Breast epithelium (tissue), 4 donors: ENCODE measurements around the gene ALX4. TPM values are rescaled to one million over a fixed set of nuclear protein-coding genes. Genes with fewer than 3 reads are reported as not detected.

ENCODE experiments used
- DNase-seq, 2 donors: peaks; one replicate each; pipeline ENCODE4 v3.0.0-alpha.2; 2019; ENCODE audit warnings: low spot score in 2 of 2
- H3K27ac ChIP-seq, 2 donors: fragments of 200-600 bp; sonication (generic) in 1 of 2; one replicate each; pipeline ENCODE4 v1.5.1; 2016 to 2019; ENCODE audit warnings: mild to moderate bottlenecking in 1 of 2
- H3K27me3 ChIP-seq, 2 donors: fragments of 200-600 bp; sonication (generic) in 1 of 2; one replicate each; pipeline versions ENCODE4 v1.5.1 to v1.6.0; 2017 to 2019; ENCODE audit warnings: control low read depth in 1 of 2, mild to moderate bottlenecking in 1 of 2
- H3K36me3 ChIP-seq: fragments of 200-600 bp; one replicate; pipeline ENCODE4 v1.5.1; 2019
- H3K4me1 ChIP-seq, 2 donors: fragments of 200-600 bp; sonication (generic); one replicate each; pipeline ENCODE4 v1.5.1; 2016 to 2019; ENCODE audit warnings: control low read depth in 1 of 2
- H3K4me3 ChIP-seq, 3 donors: fragments of 200-600 bp; sonication (generic); 1 replicate in 2 of 3; 2 replicates in 1 of 3; pipeline ENCODE4 v1.5.1; 2016 to 2019; ENCODE audit warnings: mild to moderate bottlenecking in 3 of 3, moderate library complexity in 2 of 3
- H3K9me3 ChIP-seq, 2 donors: fragments of 200-600 bp; sonication (generic) in 1 of 2; one replicate each; pipeline ENCODE4 v1.5.1; 2016 to 2019; ENCODE audit warnings: control low read depth in 1 of 2
- POLR2A ChIP-seq: fragments of 450-650 bp; IDR thresholded peaks from one replicate; pipeline ENCODE4 v1.6.1; 2016; ENCODE audit warnings: antibody characterized with exemption, mild to moderate bottlenecking, moderate library complexity
- POLR2AphosphoS5 ChIP-seq, 3 donors: sonication (generic); formaldehyde crosslinking; IDR thresholded peaks; one replicate each; pipeline ENCODE4 v1.6.1; 2017; ENCODE audit warnings: antibody characterized with exemption in 3 of 3
- intact Hi-C: fragments of 100-400 bp; cut with DNase I; formaldehyde crosslinking; loops from one replicate; pipeline ENCODE4 v1.15.1; 2023; ENCODE audit warnings: low total_unique reads
- total RNA-seq, 3 donors: library from RNA; depleted of rRNA; stranded (reverse); fragments of >200 nt; gene quantifications; one replicate each; pipeline ENCODE4 v1.1.0, GENCODE V29; 2016
- TF ChIP-seq, protein P1 (sequence below), 3 donors: fragments of 450-650 bp; IDR thresholded peaks; one replicate each; pipeline ENCODE4 v1.5.1; 2016 to 2017; ENCODE audit warnings: antibody characterized with exemption in 3 of 3, mild to moderate bottlenecking in 3 of 3, moderate library complexity in 3 of 3

Gene ALX4
- total RNA-seq, 3 donors from 2014 or later: under 0.01 to 5.2 (median 1.9) TPM

DNA sequence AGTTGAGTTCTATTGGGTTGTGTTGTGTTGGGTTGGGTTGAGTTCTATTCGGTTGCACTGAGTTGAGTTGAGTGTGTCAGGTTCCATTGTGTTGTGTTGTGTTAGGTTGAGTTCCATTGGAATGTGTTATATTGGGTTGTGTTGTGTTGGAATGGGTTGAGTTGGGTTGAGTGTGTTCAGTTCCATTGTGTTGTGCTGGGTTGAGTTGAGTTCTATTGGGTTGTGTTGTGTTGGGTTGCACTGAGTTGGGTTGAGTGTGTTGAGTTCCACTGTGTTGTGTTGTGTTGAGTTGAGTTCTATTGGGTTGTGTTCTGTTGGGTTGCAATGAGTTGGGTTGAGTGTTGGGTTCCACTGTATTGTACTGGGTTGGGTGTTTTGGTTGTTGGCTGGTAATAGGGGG, 35.5 kb downstream of the ALX4 start:
- intact Hi-C loops: no loop called here
- Histone ChIP-seq H3K27me3 (no peaks in the 10 kb centered on the region), H3K4me3 (no peak overlapping the region), H3K9me3 (no peaks in the 10 kb centered on the region), H3K4me1 (no peaks in the 10 kb centered on the region), H3K27ac (no peak overlapping the region), H3K36me3 (no peaks in the 10 kb centered on the region)
- TF ChIP-seq POLR2AphosphoS5 (IDR thresholded peaks at IDR 0.05) (no peak), POLR2A (no peak)
- TF ChIP-seq, protein P1, sequence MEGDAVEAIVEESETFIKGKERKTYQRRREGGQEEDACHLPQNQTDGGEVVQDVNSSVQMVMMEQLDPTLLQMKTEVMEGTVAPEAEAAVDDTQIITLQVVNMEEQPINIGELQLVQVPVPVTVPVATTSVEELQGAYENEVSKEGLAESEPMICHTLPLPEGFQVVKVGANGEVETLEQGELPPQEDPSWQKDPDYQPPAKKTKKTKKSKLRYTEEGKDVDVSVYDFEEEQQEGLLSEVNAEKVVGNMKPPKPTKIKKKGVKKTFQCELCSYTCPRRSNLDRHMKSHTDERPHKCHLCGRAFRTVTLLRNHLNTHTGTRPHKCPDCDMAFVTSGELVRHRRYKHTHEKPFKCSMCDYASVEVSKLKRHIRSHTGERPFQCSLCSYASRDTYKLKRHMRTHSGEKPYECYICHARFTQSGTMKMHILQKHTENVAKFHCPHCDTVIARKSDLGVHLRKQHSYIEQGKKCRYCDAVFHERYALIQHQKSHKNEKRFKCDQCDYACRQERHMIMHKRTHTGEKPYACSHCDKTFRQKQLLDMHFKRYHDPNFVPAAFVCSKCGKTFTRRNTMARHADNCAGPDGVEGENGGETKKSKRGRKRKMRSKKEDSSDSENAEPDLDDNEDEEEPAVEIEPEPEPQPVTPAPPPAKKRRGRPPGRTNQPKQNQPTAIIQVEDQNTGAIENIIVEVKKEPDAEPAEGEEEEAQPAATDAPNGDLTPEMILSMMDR (IDR thresholded peaks at IDR 0.05): no peak
- no peak for DNase-seq

DNA sequence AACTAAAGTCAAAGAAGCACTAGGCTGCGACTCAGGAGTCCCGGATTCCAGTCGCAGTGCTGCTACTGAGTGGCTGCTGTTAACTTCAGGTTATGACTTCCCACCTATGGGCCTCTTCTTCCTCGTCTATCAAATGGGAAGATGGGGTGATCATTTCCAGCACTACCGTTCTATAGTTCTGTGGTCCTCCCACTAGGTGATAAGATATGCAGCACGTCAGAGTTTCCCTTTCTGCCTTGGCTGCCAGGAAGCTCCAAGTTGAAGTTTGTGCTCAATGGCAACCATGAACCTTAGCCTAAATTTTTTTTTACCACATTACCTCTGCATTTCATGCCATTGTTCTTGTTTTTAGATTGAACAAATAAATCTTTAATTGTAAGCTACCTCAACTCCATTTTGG, 38.7 kb downstream of the ALX4 start:
- DNase-seq: no peak
- no peaks in the 10 kb centered on the region for H3K9me3 ChIP-seq
- no peaks in the 10 kb centered on the region for H3K4me1 ChIP-seq
- intact Hi-C loops: no loop called here
- no peaks in the 10 kb centered on the region for H3K27me3 ChIP-seq
- TF ChIP-seq POLR2AphosphoS5 (IDR thresholded peaks at IDR 0.05) (no peak), POLR2A (no peak)
- TF ChIP-seq, protein P1 (IDR thresholded peaks at IDR 0.05): no peak
- H3K27ac ChIP-seq: peak overlapping the region in 1 of 2 donors; percentile 68
- no peaks in the 10 kb centered on the region for H3K36me3 ChIP-seq
- no peak overlapping the region for H3K4me3 ChIP-seq

DNA sequence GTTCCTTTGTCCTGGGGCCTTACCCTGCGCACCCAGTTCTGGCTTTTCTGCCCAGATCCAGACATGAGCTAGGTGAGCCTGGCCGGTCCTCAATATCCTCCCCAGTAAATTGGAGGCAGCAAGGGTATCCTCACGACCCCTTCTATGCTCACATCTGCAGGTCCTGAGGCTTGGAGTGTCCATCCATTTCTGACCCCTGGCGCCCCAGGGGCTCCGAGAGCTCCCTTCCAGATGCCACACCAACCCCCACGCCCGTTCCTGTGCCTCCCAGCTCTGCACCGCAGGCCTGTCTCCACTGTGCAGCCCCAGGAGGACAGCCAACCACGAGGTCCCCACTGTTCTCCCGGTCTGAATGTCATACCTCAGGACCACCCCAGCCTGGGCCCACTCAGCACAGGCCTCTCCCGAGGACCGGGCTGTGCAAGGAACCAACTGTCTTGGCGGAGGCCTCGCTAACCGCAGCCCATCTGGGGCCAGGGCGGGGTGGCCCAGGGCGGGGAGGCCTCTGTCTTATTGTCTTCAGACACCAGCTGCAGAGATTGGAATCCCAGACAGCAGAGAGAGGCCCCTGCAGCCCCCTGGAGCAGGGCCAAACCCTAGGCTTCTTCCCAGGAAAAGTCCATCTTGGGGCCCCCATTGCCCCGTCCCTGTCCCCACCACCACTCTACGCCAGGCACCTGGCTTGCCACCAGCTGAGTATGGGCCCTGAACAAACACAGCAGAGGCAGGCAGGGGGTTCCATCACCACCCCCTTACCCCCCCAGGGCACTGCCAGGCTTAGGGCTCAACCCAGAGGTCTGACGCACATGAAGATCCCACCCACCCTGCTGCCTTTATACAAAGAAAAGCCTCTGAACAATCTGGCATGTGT, 39.3 kb downstream of the ALX4 start:
- Histone ChIP-seq H3K27me3 (no peaks in the 10 kb centered on the region), H3K4me3 (no peak overlapping the region), H3K27ac (peak overlapping the region in 1 of 2 donors; percentile 68), H3K4me1 (no peaks in the 10 kb centered on the region), H3K36me3 (no peaks in the 10 kb centered on the region), H3K9me3 (no peaks in the 10 kb centered on the region)
- no peak for TF ChIP-seq POLR2A
- intact Hi-C loops: no loop called here
- no peak for DNase-seq

DNA sequence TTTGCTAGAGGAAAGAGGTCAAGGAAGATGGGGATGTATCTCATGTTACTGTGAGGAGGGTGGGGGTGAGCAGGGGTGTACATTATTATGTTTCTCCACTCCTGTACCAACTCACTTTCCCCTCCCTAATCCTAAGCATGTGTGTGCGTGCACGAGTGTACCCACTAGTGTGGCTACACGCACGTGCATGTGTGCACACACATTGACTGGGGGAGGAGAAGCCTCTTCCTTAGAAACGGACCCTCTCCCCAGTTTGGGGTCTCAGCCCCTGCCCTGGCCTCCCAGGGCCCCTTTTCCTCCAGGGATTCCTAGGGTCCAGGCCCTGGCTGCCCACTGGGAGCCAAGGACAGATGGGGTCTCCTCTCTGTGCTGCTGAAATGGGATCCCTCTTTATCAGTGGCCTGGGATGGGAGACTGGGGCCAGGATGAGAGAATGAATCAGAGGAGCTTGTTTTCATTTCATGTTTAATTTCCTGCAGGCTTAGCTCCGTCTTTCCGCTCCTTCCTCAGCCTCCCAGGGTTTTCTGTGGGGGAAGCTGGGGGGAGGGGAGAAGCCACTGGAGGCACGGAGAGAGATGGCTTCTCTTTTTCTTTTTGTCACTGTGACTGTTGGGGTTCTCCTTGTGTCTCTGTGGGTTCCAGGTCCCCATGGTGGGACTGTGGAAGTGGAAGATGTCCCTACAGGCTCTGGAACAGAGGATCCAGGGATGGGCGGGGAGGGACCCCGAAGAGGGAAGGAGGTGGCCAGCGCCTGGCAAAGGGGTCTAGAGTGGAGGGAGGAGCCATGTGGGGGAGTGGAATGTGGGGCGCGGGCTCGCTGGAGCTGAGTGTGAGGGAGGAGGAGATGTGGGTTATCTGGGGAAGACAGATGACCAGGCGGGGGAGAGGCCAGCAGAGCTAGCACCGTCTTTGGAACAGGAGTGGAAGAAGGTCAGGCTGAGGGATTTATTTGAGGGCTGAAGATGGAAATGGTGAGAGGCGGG, 40.3 kb downstream of the ALX4 start:
- Histone ChIP-seq H3K4me3 (peak overlapping the region in 1 of 3 donors; percentile 33), H3K36me3 (no peaks in the 10 kb centered on the region), H3K9me3 (no peaks in the 10 kb centered on the region), H3K27ac (peak overlapping the region in 1 of 2 donors; percentile 68), H3K4me1 (no peaks in the 10 kb centered on the region), H3K27me3 (no peaks in the 10 kb centered on the region)
- TF ChIP-seq, protein P1 (IDR thresholded peaks at IDR 0.05): no peak
- TF ChIP-seq POLR2AphosphoS5 (IDR thresholded peaks at IDR 0.05) (no peak), POLR2A (no peak)
- intact Hi-C loops: no loop called here
- no peak for DNase-seq

DNA sequence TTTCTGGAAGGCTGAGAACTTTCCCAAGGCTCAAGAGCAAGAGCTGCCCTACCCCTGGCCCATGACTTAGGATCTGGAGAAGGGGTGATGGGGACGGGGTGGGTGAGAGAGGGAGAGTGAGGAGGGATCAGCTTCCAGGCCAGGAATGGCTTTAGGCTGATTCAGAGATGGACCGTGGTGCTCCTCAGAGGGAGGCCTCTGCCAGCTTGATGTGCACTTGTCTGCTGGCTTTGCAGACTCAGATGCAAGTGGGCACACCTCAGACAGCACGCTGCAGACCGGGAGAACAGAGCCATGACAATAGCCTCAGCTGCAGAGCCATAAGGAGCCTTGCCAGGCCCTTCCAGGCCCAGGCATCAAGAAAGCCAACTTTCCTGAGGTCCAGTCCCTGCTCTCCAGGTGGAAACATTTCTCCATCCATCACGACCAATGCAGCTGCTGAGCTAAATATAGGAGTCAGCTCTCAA, 41.3 kb downstream of the ALX4 start:
- no peak overlapping the region for H3K4me3 ChIP-seq
- peak overlapping the region in 1 of 2 donors; percentile 7 for H3K27ac ChIP-seq
- intact Hi-C loops: no loop called here
- no peaks in the 10 kb centered on the region for H3K4me1 ChIP-seq
- TF ChIP-seq POLR2A: no peak
- TF ChIP-seq POLR2AphosphoS5 (IDR thresholded peaks at IDR 0.05): no peak
- TF ChIP-seq, protein P1 (IDR thresholded peaks at IDR 0.05): no peak
- no peaks in the 10 kb centered on the region for H3K27me3 ChIP-seq
- DNase-seq: no peak
- no peaks in the 10 kb centered on the region for H3K36me3 ChIP-seq
- H3K9me3 ChIP-seq: no peaks in the 10 kb centered on the region
